Muscle of leg (tissue), 11 donors: Measurements from ENCODE around the gene FAM110D. TPM values are rescaled to one million over a fixed set of nuclear protein-coding genes. Genes with fewer than 3 reads are reported as not detected.

Experiments used
- DNase-seq: peaks from one replicate; pipeline ENCODE4 v3.0.0; 2013
- H3K27ac ChIP-seq: one replicate; pipeline ENCODE4 v1.5.1; 2013; ENCODE audit warnings: mild to moderate bottlenecking, low read length, control low read depth
- H3K27me3 ChIP-seq: one replicate; pipeline ENCODE4 v1.6.1; 2013; ENCODE audit warnings: low read length; ENCODE audit not compliant: control insufficient read depth, insufficient read depth
- H3K36me3 ChIP-seq: one replicate; pipeline ENCODE4 v1.6.1; 2013; ENCODE audit warnings: low read length; ENCODE audit not compliant: control insufficient read depth, insufficient read depth
- H3K4me1 ChIP-seq: one replicate; pipeline ENCODE4 v1.6.1; 2013; ENCODE audit warnings: low read length; ENCODE audit not compliant: control insufficient read depth, insufficient read depth
- H3K4me3 ChIP-seq: one replicate; pipeline ENCODE4 v1.5.1; 2013; ENCODE audit warnings: low read length, control low read depth
- H3K9me3 ChIP-seq: replicated peaks from 2 replicates; pipeline ENCODE4 v1.6.1; 2013; ENCODE audit warnings: low read depth, low read length; ENCODE audit not compliant: control insufficient read depth
- WGBS: methylation state at CpG from one replicate; pipeline ENCODE4 v1.1.5; 2013; ENCODE audit warnings: missing lambda C conversion rate; ENCODE audit not compliant: insufficient coverage; 5-methylcytosine and 5-hydroxymethylcytosine counted together
- polyA plus RNA-seq, 8 donors: library from polyadenylated mRNA; unstranded; fragments of 120-200 nt; gene quantifications; one replicate each; pipeline versions ENCODE4 v1.2.1 to v1.2.3, GENCODE V29; 2013; ENCODE audit warnings: inconsistent platforms in 1 of 8, low replicate concordance in 1 of 8; ENCODE audit not compliant: insufficient read length in 8 of 8, insufficient read depth in 1 of 8
- total RNA-seq: library from RNA; stranded (reverse); fragments of 120-200 nt; gene quantifications from one replicate; pipeline ENCODE4 v1.2.4, GENCODE V29; 2013

The FAM110D gene
- total and polyA plus RNA-seq, 9 donors = 0.71 to 1.0 (median 0.91) TPM

GRCh38 chr1:26130695-26131094 lies 28.2 kb upstream of the FAM110D start:
- DNase-seq = no peak
- WGBS = 67% methylated on average over 1 of the region's 1 CpG

GRCh38 chr1:26132128-26132833 lies 26.6 kb upstream of the FAM110D start:
- Histone ChIP-seq H3K27ac (no peak overlapping the region), H3K9me3 (no peaks in the 10 kb centered on the region), H3K4me1 (peaks cover 2% of the 10 kb centered on the region), H3K36me3 (no peaks in the 10 kb centered on the region), H3K27me3 (no peaks in the 10 kb centered on the region), H3K4me3 (no peak overlapping the region)
- 90% methylated on average over 2 of the region's 5 CpGs for WGBS
- DNase-seq = no peak

More at GRCh38 chr1:26130695-26131094, 28.2 kb upstream of the FAM110D start:
- H3K4me1 ChIP-seq = peaks cover 2% of the 10 kb centered on the region
- no peak overlapping the region for H3K4me3 ChIP-seq
- H3K27me3 ChIP-seq = no peaks in the 10 kb centered on the region
- no peak overlapping the region for H3K27ac ChIP-seq
- no peaks in the 10 kb centered on the region for H3K36me3 ChIP-seq
- H3K9me3 ChIP-seq = no peaks in the 10 kb centered on the region

DNA sequence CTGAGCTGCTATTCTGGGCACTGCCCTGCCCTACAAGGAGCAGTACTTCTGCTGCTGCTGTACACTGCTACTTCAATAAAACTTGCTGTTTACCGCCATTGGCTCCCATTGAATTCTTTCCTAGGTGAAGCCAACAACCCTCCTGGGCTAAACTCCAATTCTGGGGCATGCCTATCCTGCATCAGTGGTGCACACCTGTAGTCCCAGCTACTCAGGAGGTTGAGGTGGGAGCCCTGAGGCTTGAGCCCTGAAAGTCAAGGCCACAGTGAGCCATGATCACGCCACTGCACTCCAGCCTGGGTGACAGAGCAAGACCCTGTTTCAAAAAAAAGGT lies 26.1 kb upstream of the FAM110D start:
- no peak for DNase-seq
- WGBS = no CpG with 5 or more reads among the region's 2 CpGs

DNA sequence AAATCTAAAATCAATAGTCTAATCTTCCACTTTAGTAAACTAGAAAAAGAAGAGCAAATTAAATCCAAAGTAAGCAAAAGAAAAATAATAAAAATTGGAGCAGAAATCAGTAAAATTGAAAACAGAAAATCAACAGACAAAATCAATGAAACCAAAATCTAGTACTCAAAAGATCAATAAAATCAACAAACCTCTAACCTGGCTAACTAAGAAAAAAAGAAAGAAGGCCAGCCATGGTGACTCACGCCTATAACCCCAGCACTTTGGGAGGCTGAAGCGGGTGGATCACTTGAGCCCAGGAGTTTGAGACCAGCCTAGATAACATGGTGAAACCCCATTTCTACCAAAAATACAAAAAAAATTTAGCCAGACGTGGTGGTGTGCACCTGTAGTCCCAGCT lies 24.4 kb upstream of the FAM110D start:
- Histone ChIP-seq H3K27me3 (no peaks in the 10 kb centered on the region), H3K9me3 (no peaks in the 10 kb centered on the region), H3K4me1 (no peaks in the 10 kb centered on the region), H3K36me3 (no peaks in the 10 kb centered on the region), H3K4me3 (no peak overlapping the region), H3K27ac (no peak overlapping the region)
- WGBS = no CpG with 5 or more reads among the region's 3 CpGs
- no peak for DNase-seq

More for the DNA sequence above, 26.1 kb upstream of the FAM110D start:
- H3K4me3 ChIP-seq = no peak overlapping the region
- no peaks in the 10 kb centered on the region for H3K9me3 ChIP-seq
- H3K27ac ChIP-seq = no peak overlapping the region
- peaks cover 2% of the 10 kb centered on the region for H3K4me1 ChIP-seq
- no peaks in the 10 kb centered on the region for H3K36me3 ChIP-seq
- H3K27me3 ChIP-seq = no peaks in the 10 kb centered on the region

DNA sequence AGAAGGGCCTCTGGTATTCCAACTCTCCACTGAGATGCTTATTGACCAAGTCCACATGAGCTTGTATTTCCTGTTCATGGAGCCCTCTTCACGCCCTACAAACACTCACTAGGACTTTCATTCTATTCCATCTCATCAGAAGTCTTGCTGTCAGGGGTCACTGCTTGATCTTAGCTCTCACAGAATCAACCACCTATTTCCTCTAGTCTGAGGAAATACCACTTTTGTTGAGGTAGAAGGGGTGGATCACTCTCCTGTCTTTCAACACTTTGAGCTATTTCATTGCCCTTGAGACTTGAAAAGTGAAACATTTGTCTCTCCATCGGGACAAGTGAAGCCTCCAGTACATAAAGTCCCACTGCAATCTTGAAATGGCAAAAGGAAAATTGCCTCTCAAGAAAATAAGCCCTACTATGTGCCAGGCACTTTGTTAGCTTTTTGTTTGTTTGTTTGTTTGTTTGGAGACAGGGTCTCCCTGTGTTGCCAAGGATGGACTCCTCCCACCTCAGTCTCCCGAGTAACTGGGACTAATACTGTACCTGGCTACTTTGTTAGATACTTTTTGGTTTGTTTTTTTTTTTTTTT lies 19.8 kb upstream of the FAM110D start:
- DNase-seq = no peak
- no peaks in the 10 kb centered on the region for H3K36me3 ChIP-seq
- no CpG with 5 or more reads among the region's 3 CpGs for WGBS
- H3K4me3 ChIP-seq = no peak overlapping the region
- no peak overlapping the region for H3K27ac ChIP-seq
- no peaks in the 10 kb centered on the region for H3K27me3 ChIP-seq
- H3K9me3 ChIP-seq = no peaks in the 10 kb centered on the region
- no peaks in the 10 kb centered on the region for H3K4me1 ChIP-seq

GRCh38 chr1:26142159-26142558 lies 16.7 kb upstream of the FAM110D start:
- no CpG with 5 or more reads among the region's 8 CpGs for WGBS
- Histone ChIP-seq H3K27ac (no peak overlapping the region), H3K27me3 (peaks cover 8% of the 10 kb centered on the region), H3K36me3 (no peaks in the 10 kb centered on the region), H3K4me3 (no peak overlapping the region), H3K9me3 (no peaks in the 10 kb centered on the region), H3K4me1 (peaks cover 5% of the 10 kb centered on the region)
- DNase-seq = no peak

- Histone ChIP-seq H3K9me3 (no peaks in the 10 kb centered on the region), H3K27me3 (peaks cover 8% of the 10 kb centered on the region), H3K36me3 (no peaks in the 10 kb centered on the region)
Measured at GRCh38 chr1:26145041-26145959, 13.6 kb upstream of the FAM110D start.

GRCh38 chr1:26145960-26146294 lies 13.0 kb upstream of the FAM110D start:
- Histone ChIP-seq H3K27me3 (peaks cover 10% of the 10 kb centered on the region), H3K4me3 (no peak overlapping the region)

More at GRCh38 chr1:26145041-26145959, 13.6 kb upstream of the FAM110D start:
- no peak overlapping the region for H3K4me3 ChIP-seq
- WGBS = 24% methylated on average over 11 of the region's 19 CpGs
- peak; percentile 85 for DNase-seq
- H3K4me1 ChIP-seq = peaks cover 5% of the 10 kb centered on the region
- H3K27ac ChIP-seq = no peak overlapping the region

GRCh38 chr1:26148887-26149286 lies 10.0 kb upstream of the FAM110D start:
- peaks cover 5% of the 10 kb centered on the region for H3K4me1 ChIP-seq
- H3K36me3 ChIP-seq = no peaks in the 10 kb centered on the region
- peaks cover 13% of the 10 kb centered on the region for H3K27me3 ChIP-seq
- no peak overlapping the region for H3K27ac ChIP-seq
- H3K9me3 ChIP-seq = no peaks in the 10 kb centered on the region
- H3K4me3 ChIP-seq = no peak overlapping the region
- no peak for DNase-seq

More at GRCh38 chr1:26145960-26146294, 13.0 kb upstream of the FAM110D start:
- H3K9me3 ChIP-seq = no peaks in the 10 kb centered on the region
- H3K36me3 ChIP-seq = no peaks in the 10 kb centered on the region
- H3K27ac ChIP-seq = no peak overlapping the region
- no peak for DNase-seq
- peaks cover 5% of the 10 kb centered on the region for H3K4me1 ChIP-seq
- WGBS = 63% methylated on average over 5 of the region's 6 CpGs

DNA sequence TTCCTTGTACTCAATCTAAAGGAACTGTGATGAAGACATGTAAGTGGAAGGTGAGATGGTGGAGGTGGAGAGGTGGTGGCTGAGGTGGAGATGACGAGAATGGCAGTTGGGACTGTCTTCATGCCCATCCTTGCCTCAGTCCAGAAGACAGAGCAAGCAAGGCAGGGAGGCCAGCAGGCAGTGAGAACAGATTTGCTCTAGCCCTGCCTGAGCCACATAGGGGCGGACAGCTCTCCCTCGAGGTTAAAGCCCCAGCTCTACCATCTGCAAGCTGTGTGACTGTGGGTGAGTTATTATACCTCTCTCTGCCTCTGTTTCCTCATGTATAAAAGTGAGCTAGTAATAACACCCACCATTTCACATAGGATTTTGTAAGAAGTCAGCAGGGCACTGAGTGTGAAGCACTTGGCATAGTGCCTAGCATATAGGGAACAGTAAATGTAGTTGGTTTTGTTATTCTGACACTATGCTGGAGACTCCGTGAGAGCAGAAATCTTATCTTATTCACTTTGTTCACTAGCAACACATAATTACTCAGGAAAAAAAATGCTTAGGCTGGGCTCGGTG lies 4.8 kb upstream of the FAM110D start:
- peaks cover 24% of the 10 kb centered on the region for H3K4me1 ChIP-seq
- WGBS = 80% methylated on average over 2 of the region's 5 CpGs
- no peaks in the 10 kb centered on the region for H3K9me3 ChIP-seq
- H3K36me3 ChIP-seq = no peaks in the 10 kb centered on the region
- H3K27ac ChIP-seq = no peak overlapping the region
- no peak for DNase-seq
- no peak overlapping the region for H3K4me3 ChIP-seq
- peaks cover 28% of the 10 kb centered on the region for H3K27me3 ChIP-seq
